ENCODE data around the gene KRTAP10-1.

The KRTAP10-1 gene

GRCh38 chr21:44499631-44500030 lies 40.4 kb downstream of the KRTAP10-1 start:
- no peak for DNase-seq

GRCh38 chr21:44499211-44499560 lies 40.8 kb downstream of the KRTAP10-1 start:
- DNase-seq = no peak

DNA sequence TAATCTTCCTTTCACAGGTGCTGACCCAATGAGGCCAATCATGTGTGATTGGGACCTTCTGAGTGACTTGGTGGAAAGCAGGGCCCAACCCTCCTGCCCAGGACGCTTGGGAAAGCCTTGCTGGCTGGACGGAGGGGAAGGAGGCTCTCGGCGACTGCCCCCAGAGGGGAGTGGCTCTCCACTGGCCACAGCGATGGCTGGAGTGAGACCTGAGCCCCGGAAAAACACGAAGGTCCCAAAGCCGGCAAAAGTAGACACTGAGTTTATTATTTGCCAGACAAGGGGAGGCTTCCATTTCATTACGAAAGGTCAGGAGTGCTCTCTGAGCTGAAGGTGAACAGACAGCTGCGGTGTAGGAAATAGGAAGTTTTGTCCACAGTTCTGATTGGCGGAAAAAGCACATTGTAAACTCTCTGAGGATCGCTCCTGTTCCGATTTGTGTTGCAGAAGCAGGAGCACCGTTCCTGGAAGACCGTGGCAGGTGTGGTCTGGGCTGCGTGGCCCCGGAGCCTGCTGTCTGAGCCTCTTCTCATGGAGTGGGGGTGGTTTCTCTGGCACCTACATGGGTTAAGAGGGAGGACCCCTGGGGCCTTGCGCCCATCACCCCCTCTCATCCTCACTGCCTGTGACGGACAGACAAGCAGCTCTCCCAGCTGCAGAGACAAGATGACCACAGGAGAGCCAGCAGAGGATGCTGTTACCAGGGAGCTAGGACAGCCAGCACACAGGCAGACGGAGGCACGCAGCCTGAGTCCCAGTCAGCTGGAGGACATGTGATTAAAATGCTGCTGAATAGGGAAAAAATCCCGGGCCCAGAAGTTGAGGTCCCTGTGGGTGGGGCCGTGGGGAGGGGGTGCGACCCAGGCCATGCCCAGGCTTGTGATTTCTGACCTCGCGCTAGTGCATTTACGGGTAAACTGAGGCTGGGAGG lies 41.5 kb downstream of the KRTAP10-1 start:
- DNase-seq = no peak

GRCh38 chr21:44497703-44498126 lies 42.3 kb downstream of the KRTAP10-1 start:
- no peak for DNase-seq

DNA sequence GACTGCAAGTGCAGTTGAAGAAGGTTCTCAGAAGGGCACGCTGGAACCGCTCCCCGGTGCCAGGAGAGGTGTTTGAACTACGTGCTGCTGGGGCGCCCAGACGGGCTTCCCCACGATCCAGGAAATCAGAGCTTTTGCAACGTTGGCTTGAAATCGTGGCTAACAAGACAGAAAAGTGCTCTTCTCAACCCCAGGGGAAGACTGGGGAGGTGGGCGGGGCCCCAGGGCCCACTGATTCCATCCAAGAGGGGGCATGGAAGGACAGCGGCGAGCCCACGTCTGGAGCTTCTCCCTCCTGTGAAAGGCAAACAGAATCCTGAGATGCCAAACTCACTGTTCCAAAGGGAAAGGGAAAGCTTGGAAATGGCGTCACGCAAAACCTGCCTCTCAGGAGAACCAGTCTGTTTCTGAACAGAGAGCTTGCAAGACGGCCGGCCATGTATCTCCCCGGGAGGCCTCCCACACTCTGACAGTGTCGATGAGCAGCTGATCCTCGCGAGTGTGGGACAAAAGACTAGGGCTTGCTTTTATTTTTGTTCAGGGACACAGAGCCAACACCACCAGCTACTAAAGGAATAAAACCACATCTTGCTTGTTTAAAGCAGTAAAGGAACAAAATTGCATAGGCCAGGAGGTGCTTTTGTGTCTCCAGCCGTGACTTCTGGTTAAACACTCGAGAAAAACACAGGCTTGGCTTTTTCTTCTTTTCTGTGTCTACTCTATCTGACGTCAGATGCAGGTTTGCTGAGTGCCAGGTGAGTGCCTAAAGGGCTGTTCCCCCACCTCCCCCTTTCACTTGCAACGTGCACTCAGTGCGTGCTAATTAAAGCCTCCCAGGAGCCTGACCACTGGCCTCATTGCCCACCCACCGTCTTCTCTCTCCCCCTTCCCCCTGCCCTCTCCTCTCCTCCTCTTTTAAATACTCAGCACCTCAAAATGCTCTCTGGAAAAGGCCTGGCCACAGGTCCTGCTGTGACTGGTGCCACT lies 43.1 kb downstream of the KRTAP10-1 start:
- DNase-seq = no peak

- no peak for DNase-seq
Observed at GRCh38 chr21:44495611-44496563, 44.1 kb downstream of the KRTAP10-1 start.

DNA sequence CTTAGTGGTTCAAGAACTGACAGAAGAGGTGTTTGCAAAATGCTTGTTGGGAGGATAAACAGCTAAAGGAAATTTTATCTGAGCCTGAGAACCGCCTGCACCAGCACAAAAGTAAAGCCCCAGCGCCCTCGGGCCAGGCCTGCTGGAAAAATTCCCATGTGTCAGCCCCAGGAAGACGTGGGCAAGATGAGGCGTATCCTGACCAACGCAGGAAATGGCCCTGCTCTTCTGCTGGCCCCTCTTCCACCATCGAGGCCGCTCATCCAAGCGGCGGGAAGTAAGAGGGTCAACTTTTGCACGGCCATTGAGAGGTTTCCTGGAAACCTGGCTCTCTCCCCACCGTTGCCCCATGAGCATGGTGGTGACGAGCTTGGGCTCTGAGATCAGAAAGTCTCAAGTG lies 45.0 kb downstream of the KRTAP10-1 start:
- no peak for DNase-seq

DNA sequence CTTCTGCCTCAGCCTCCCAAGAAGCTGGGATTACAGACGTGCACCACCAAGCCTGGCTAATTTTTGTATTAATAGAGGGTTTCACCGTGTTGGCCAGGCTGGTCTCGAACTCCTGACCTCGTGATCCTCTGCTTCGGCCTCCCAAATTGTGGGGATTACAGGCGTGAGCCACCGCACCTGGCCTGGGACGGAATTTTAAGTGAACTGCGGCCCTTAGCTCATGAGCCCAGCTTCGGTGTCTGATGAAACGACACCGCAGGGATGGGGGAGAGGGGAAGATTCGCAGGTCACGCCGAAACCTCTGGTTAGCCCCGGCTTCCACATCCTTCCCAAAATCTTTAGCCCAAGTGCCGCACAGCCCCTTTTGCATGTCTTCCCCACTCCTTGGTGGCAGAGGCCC lies 45.6 kb downstream of the KRTAP10-1 start:
- no peak for DNase-seq

GRCh38 chr21:44492567-44493385 lies 47.2 kb downstream of the KRTAP10-1 start:
- no peak for DNase-seq

- no peak for DNase-seq
Observed at GRCh38 chr21:44490816-44491215, 49.2 kb downstream of the KRTAP10-1 start.

GRCh38 chr21:44490405-44490804 lies 49.6 kb downstream of the KRTAP10-1 start:
- no peak for DNase-seq

DNA sequence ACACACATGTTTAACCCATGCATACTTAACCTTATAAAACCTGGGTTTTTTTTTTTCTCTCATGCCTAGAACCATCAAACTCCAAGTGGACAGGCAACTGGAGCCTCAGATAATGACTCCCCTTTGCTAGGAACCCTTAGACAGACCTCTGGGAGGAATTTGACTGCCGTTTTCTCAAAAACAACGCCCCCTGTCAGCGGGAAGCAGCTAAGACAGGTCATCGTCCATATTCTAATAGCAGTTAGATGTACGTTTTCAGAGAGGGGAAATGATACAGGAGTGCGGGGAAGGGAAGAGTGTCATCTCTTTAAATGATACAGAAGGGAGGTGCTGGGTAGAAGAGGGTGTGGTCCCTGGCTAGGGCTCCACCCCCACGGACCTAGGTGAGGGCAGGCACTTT lies 50.0 kb downstream of the KRTAP10-1 start:
- no peak for DNase-seq
